Activated CD8-positive, alpha-beta memory T cell treated with anti-CD3 and anti-CD28 coated beads, Interleukin-2, amount 10 ng/mL, durations not matched to agents 7 days and 5 days (primary cell): Measurements from ENCODE around the gene CPZ. TPM values are rescaled to one million over a fixed set of nuclear protein-coding genes. Genes with fewer than 3 reads are reported as not detected.
"Not testable (repeated sequence)": the region's sequence is repeated elsewhere in the genome, so short reads cannot be mapped to it uniquely, and the experiment has no call there.

ENCODE experiments used
- ATAC-seq: fragments of 150-1000 bp; cut with Tn5 transposase; one replicate; pipeline ENCODE4 v1.10.0; 2021; ENCODE audit warnings: moderate library complexity
- CTCF ChIA-PET: fragments of 350-600 bp; sonication (Branson Sonifier 250); formaldehyde crosslinking; loops from one replicate; lab custom pipeline; 2021; ENCODE audit warnings: antibody characterized with exemption; lab: Charles Lee
- DNase-seq: peaks from one replicate; pipeline ENCODE4 v3.0.0-alpha.2; 2020
- H3K27ac Mint-ChIP-seq: one replicate; pipeline ENCODE4 v1.8.0; 2021; ENCODE audit warnings: mild to moderate bottlenecking, mixed read lengths
- H3K27me3 Mint-ChIP-seq: one replicate; pipeline ENCODE4 v1.8.0; 2021; ENCODE audit warnings: mixed read lengths
- H3K36me3 Mint-ChIP-seq: one replicate; pipeline ENCODE4 v1.8.0; 2021; ENCODE audit warnings: mild to moderate bottlenecking, mixed read lengths
- H3K4me1 Mint-ChIP-seq: one replicate; pipeline ENCODE4 v1.8.0; 2021; ENCODE audit warnings: mixed read lengths
- H3K4me3 Mint-ChIP-seq: one replicate; pipeline ENCODE4 v1.8.0; 2021; ENCODE audit warnings: mild to moderate bottlenecking, moderate library complexity, mixed read lengths
- H3K9me3 Mint-ChIP-seq: one replicate; pipeline ENCODE4 v1.8.0; 2022; ENCODE audit warnings: low read depth, mixed read lengths
- total RNA-seq, 2 experiments: library from RNA; stranded (reverse); gene quantifications; one replicate each; pipeline ENCODE4 v1.2.3, GENCODE V29; 2021

CPZ gene
- total RNA-seq, 2 experiments from 2014 or later = not detected

GRCh38 chr4:8564595-8564994, 28.0 kb upstream of the CPZ start:
- no peak for DNase-seq
- Mint-ChIP-seq H3K4me1 (no peaks in the 10 kb centered on the region), H3K27ac (no peak overlapping the region), H3K4me3 (no peak overlapping the region), H3K27me3 (peaks cover 10% of the 10 kb centered on the region), H3K36me3 (no peaks in the 10 kb centered on the region), H3K9me3 (no peaks in the 10 kb centered on the region)
- ATAC-seq = no peak
- CTCF ChIA-PET = no interaction called here

- no peaks in the 10 kb centered on the region for H3K4me1 Mint-ChIP-seq
- H3K27me3 Mint-ChIP-seq = peaks cover 9% of the 10 kb centered on the region
- ATAC-seq (no peak), DNase-seq (no peak)
- no peak overlapping the region for H3K4me3 Mint-ChIP-seq
- no peaks in the 10 kb centered on the region for H3K9me3 Mint-ChIP-seq
- no peaks in the 10 kb centered on the region for H3K36me3 Mint-ChIP-seq
- H3K27ac Mint-ChIP-seq = no peak overlapping the region
- CTCF ChIA-PET = interaction anchor here (0.7 kb wide), 1 partner anchor 11 kb away, joined by 3 read pairs; no protein-coding TSS in a partner anchor
Observed at GRCh38 chr4:8568068-8568668, 24.4 kb upstream of the CPZ start.

GRCh38 chr4:8570201-8570600, 22.4 kb upstream of the CPZ start:
- no peak for ATAC-seq
- H3K36me3 Mint-ChIP-seq = no peaks in the 10 kb centered on the region
- H3K4me3 Mint-ChIP-seq = no peak overlapping the region
- peaks cover 9% of the 10 kb centered on the region for H3K27me3 Mint-ChIP-seq
- H3K9me3 Mint-ChIP-seq = no peaks in the 10 kb centered on the region
- DNase-seq = no peak
- CTCF ChIA-PET = interaction anchor here (0.6 kb wide), 1 partner anchor 425 kb away, joined by 4 read pairs; no protein-coding TSS in a partner anchor
- H3K4me1 Mint-ChIP-seq = no peaks in the 10 kb centered on the region
- H3K27ac Mint-ChIP-seq = no peak overlapping the region

GRCh38 chr4:8571702-8572685, 20.6 kb upstream of the CPZ start:
- no peaks in the 10 kb centered on the region for H3K9me3 Mint-ChIP-seq
- no peak overlapping the region for H3K27ac Mint-ChIP-seq
- ATAC-seq (no peak), DNase-seq (no peak)
- H3K4me3 Mint-ChIP-seq = no peak overlapping the region
- H3K36me3 Mint-ChIP-seq = no peaks in the 10 kb centered on the region
- H3K27me3 Mint-ChIP-seq = peaks cover 8% of the 10 kb centered on the region
- no peaks in the 10 kb centered on the region for H3K4me1 Mint-ChIP-seq
- CTCF ChIA-PET = no interaction called here

GRCh38 chr4:8573266-8573665, 19.3 kb upstream of the CPZ start:
- DNase-seq (no peak), ATAC-seq (no peak)
- Mint-ChIP-seq H3K4me1 (no peaks in the 10 kb centered on the region), H3K27ac (no peak overlapping the region), H3K9me3 (no peaks in the 10 kb centered on the region), H3K27me3 (peaks cover 2% of the 10 kb centered on the region), H3K4me3 (no peak overlapping the region), H3K36me3 (no peaks in the 10 kb centered on the region)
- CTCF ChIA-PET = no interaction called here

GRCh38 chr4:8574796-8575370, 17.7 kb upstream of the CPZ start:
- ATAC-seq = no peak
- Mint-ChIP-seq H3K27me3 (peaks cover 3% of the 10 kb centered on the region), H3K4me1 (no peaks in the 10 kb centered on the region), H3K36me3 (no peaks in the 10 kb centered on the region), H3K4me3 (no peak overlapping the region), H3K9me3 (no peaks in the 10 kb centered on the region), H3K27ac (no peak overlapping the region)
- no peak for DNase-seq
- CTCF ChIA-PET = no interaction called here

- Mint-ChIP-seq H3K36me3 (no peaks in the 10 kb centered on the region), H3K4me1 (no peaks in the 10 kb centered on the region), H3K4me3 (no peak overlapping the region), H3K9me3 (no peaks in the 10 kb centered on the region), H3K27me3 (peaks cover 5% of the 10 kb centered on the region), H3K27ac (no peak overlapping the region)
- CTCF ChIA-PET = no interaction called here
- ATAC-seq = no peak
- DNase-seq = no peak
Observed at GRCh38 chr4:8575457-8575856, 17.1 kb upstream of the CPZ start.

GRCh38 chr4:8576591-8576990, 16.0 kb upstream of the CPZ start:
- H3K9me3 Mint-ChIP-seq, H3K27me3 Mint-ChIP-seq, CTCF ChIA-PET, H3K36me3 Mint-ChIP-seq, ATAC-seq, H3K4me1 Mint-ChIP-seq, DNase-seq, H3K27ac Mint-ChIP-seq, H3K4me3 Mint-ChIP-seq: not testable (repeated sequence)

GRCh38 chr4:8577046-8577445, 15.5 kb upstream of the CPZ start:
- Mint-ChIP-seq H3K4me1 (no peaks in the 10 kb centered on the region), H3K27me3 (peaks cover 2% of the 10 kb centered on the region), H3K27ac (no peak overlapping the region), H3K36me3 (no peaks in the 10 kb centered on the region), H3K4me3 (no peak overlapping the region), H3K9me3 (no peaks in the 10 kb centered on the region)
- no peak for ATAC-seq
- DNase-seq = no peak
- CTCF ChIA-PET = interaction anchor here (1.0 kb wide), 1 partner anchor 310 kb away, joined by 3 read pairs; no protein-coding TSS in a partner anchor

- no peak overlapping the region for H3K27ac Mint-ChIP-seq
- CTCF ChIA-PET = interaction anchor here (0.7 to 1.0 kb wide), 2 partner anchors 30 to 311 kb away, joined by 3 read pairs; no protein-coding TSS in a partner anchor
- peaks cover 2% of the 10 kb centered on the region for H3K27me3 Mint-ChIP-seq
- H3K36me3 Mint-ChIP-seq = no peaks in the 10 kb centered on the region
- H3K4me1 Mint-ChIP-seq = no peaks in the 10 kb centered on the region
- no peaks in the 10 kb centered on the region for H3K9me3 Mint-ChIP-seq
- no peak for DNase-seq
- no peak overlapping the region for H3K4me3 Mint-ChIP-seq
- ATAC-seq = no peak
Observed at GRCh38 chr4:8577972-8578371, 14.6 kb upstream of the CPZ start.

GRCh38 chr4:8578717-8579116, 13.8 kb upstream of the CPZ start:
- H3K4me1 Mint-ChIP-seq = no peaks in the 10 kb centered on the region
- ATAC-seq (no peak), DNase-seq (no peak)
- H3K9me3 Mint-ChIP-seq = no peaks in the 10 kb centered on the region
- H3K36me3 Mint-ChIP-seq = no peaks in the 10 kb centered on the region
- CTCF ChIA-PET = interaction anchor here (1.1 kb wide), 1 partner anchor 11 kb away, joined by 3 read pairs; no protein-coding TSS in a partner anchor
- peaks cover 2% of the 10 kb centered on the region for H3K27me3 Mint-ChIP-seq
- H3K27ac Mint-ChIP-seq = no peak overlapping the region
- H3K4me3 Mint-ChIP-seq = no peak overlapping the region

- Mint-ChIP-seq H3K4me1 (no peaks in the 10 kb centered on the region), H3K4me3 (no peak overlapping the region), H3K9me3 (no peaks in the 10 kb centered on the region), H3K27ac (no peak overlapping the region), H3K36me3 (no peaks in the 10 kb centered on the region), H3K27me3 (peaks cover 2% of the 10 kb centered on the region)
- CTCF ChIA-PET = interaction anchor here (1.1 kb wide), 1 partner anchor 12 kb away, joined by 3 read pairs; no protein-coding TSS in a partner anchor
- no peak for ATAC-seq
- DNase-seq = no peak
Observed at GRCh38 chr4:8579526-8580320, 12.8 kb upstream of the CPZ start.
